Left ventricle myocardium inferior (tissue), 1 donor: Measurements from ENCODE around the gene MKRN1. TPM values are rescaled to one million over a fixed set of nuclear protein-coding genes. Genes with fewer than 3 reads are reported as not detected.

Experiments
- DNase-seq: peaks from one replicate; pipeline ENCODE4 v3.0.0-alpha.2; 2020
- H3K27ac ChIP-seq: fragments of 200-600 bp; replicated peaks from 2 replicates; pipeline ENCODE4 v1.8.0; 2021
- H3K27me3 ChIP-seq: fragments of 200-600 bp; 2 replicates; pipeline ENCODE4 v1.8.0; 2021; ENCODE audit warnings: low read depth
- H3K36me3 ChIP-seq: fragments of 200-600 bp; 2 replicates; pipeline ENCODE4 v1.8.0; 2021
- H3K4me1 ChIP-seq: fragments of 200-600 bp; 2 replicates; pipeline ENCODE4 v1.8.0; 2021
- H3K4me3 ChIP-seq: fragments of 200-600 bp; 2 replicates; pipeline ENCODE4 v1.8.0; 2021; ENCODE audit warnings: mild to moderate bottlenecking, moderate library complexity
- H3K9me3 ChIP-seq: fragments of 200-600 bp; replicated peaks from 2 replicates; pipeline ENCODE4 v1.8.0; 2021
- CTCF ChIP-seq: fragments of 200-600 bp; IDR thresholded peaks from 2 replicates; pipeline ENCODE4 v1.8.0; 2021; ENCODE audit warnings: antibody characterized with exemption, mild to moderate bottlenecking, borderline replicate concordance
- intact Hi-C: fragments of 100-400 bp; cut with micrococcal nuclease; formaldehyde crosslinking; loops from one replicate; pipeline ENCODE4 v1.11.0; 2022
- total RNA-seq: library from RNA; stranded (reverse); fragmentation: NEBNext Ultra II Directional; extraction: Animal tissue kit (Norgen Biotek cat#: 25700); gene quantifications from one replicate; pipeline ENCODE4 v1.2.1, GENCODE V29; 2021
- donor health status: DM: no; HTN: yes; CAD: no; lungs with severe emphysema.

Gene MKRN1
- total RNA-seq, 1 donor from 2014 or later: 90.0 TPM

- Histone ChIP-seq H3K27ac (peak overlapping the region; percentile 93), H3K36me3 (no peaks in the 10 kb centered on the region), H3K9me3 (no peaks in the 10 kb centered on the region), H3K27me3 (no peaks in the 10 kb centered on the region), H3K4me3 (peak overlapping the region; percentile 97), H3K4me1 (peaks cover 47% of the 10 kb centered on the region)
- peak; percentile 27 for DNase-seq
- TF ChIP-seq CTCF: no peak
- intact Hi-C loops: no loop called here
Measured at GRCh38 chr7:140478246-140479061, 851 bp downstream of the MKRN1 start.

GRCh38 chr7:140476698-140477261, 2.5 kb downstream of the MKRN1 start:
- Histone ChIP-seq H3K36me3 (peaks cover under 1% of the 10 kb centered on the region), H3K27me3 (no peaks in the 10 kb centered on the region), H3K9me3 (no peaks in the 10 kb centered on the region), H3K27ac (no peak overlapping the region), H3K4me1 (peaks cover 47% of the 10 kb centered on the region), H3K4me3 (peak overlapping the region; percentile 97)
- DNase-seq: no peak
- intact Hi-C loops: no loop called here
- TF ChIP-seq CTCF: no peak

- TF ChIP-seq CTCF: peak; percentile 70
- intact Hi-C loops: no loop called here
- peaks cover 9% of the 10 kb centered on the region for H3K36me3 ChIP-seq
- H3K4me3 ChIP-seq: no peak overlapping the region
- H3K9me3 ChIP-seq: no peaks in the 10 kb centered on the region
- peaks cover 47% of the 10 kb centered on the region for H3K4me1 ChIP-seq
- H3K27ac ChIP-seq: no peak overlapping the region
- no peaks in the 10 kb centered on the region for H3K27me3 ChIP-seq
- DNase-seq: no peak
Measured at GRCh38 chr7:140475747-140476333, 3.5 kb downstream of the MKRN1 start.

- Histone ChIP-seq H3K4me3 (no peak overlapping the region), H3K27me3 (no peaks in the 10 kb centered on the region), H3K27ac (no peak overlapping the region), H3K36me3 (peaks cover 78% of the 10 kb centered on the region), H3K9me3 (no peaks in the 10 kb centered on the region), H3K4me1 (no peaks in the 10 kb centered on the region)
- TF ChIP-seq CTCF: no peak
- intact Hi-C loops: no loop called here
- no peak for DNase-seq
Measured at GRCh38 chr7:140463111-140463510, 16.2 kb downstream of the MKRN1 start.

- no peak for DNase-seq
- intact Hi-C loops: no loop called here
- no peak overlapping the region for H3K4me3 ChIP-seq
- TF ChIP-seq CTCF: no peak
- H3K27me3 ChIP-seq: no peaks in the 10 kb centered on the region
- H3K9me3 ChIP-seq: no peaks in the 10 kb centered on the region
- peaks cover 85% of the 10 kb centered on the region for H3K36me3 ChIP-seq
- H3K4me1 ChIP-seq: no peaks in the 10 kb centered on the region
- no peak overlapping the region for H3K27ac ChIP-seq
Measured at GRCh38 chr7:140458916-140459315, 20.4 kb downstream of the MKRN1 start.
